Measurements from ENCODE around the gene FRK. TPM values are rescaled to one million over a fixed set of nuclear protein-coding genes. Genes with fewer than 3 reads are reported as not detected.

The FRK gene
- total RNA-seq, 1 experiment from 2014 or later = 17.2 TPM

GRCh38 chr6:116041934-116042333 lies 18.8 kb downstream of the FRK start:
- no peak overlapping the region for H3K27ac ChIP-seq
- TF ChIP-seq EZH2 (IDR thresholded peaks at IDR 0.05; ENCODE audit: low read depth) (no peak), CTCF (conservative IDR thresholded peaks at IDR 0.05) (no peak)

GRCh38 chr6:116040993-116041392 lies 19.7 kb downstream of the FRK start:
- no peak overlapping the region for H3K4me3 ChIP-seq
- H3K9me2 ChIP-seq (ENCODE audit: insufficient read depth) = no peaks in the 10 kb centered on the region
- H3K4me2 ChIP-seq = no peak overlapping the region
- H3K4me1 ChIP-seq (replicated peaks; ENCODE audit: insufficient read depth) = peaks cover 22% of the 10 kb centered on the region
- POLR2A ChIA-PET (ENCODE audit: unreplicated experiment) = no interaction called here
- no peaks in the 10 kb centered on the region; the same call in 1 of the 2 replicates for H3K36me3 ChIP-seq (ENCODE audit: low read depth)
- H2AFZ ChIP-seq = no peak overlapping the region
- no peaks in the 10 kb centered on the region for H3K27me3 ChIP-seq (ENCODE audit: insufficient read depth, low read depth)
- no peak overlapping the region for H3K27ac ChIP-seq
- peaks cover 7% of the 10 kb centered on the region; the same call in 1 of the 2 replicates for H3K9me3 ChIP-seq (ENCODE audit: insufficient read depth, low read depth)
- peaks cover 23% of the 10 kb centered on the region for H3K79me2 ChIP-seq (ENCODE audit: low read depth)
- no TSS peak for BruUV-seq (replicated peaks)
- intact Hi-C loops (cut with micrococcal nuclease; ENCODE audit: unreplicated experiment) = no loop called here
- TF ChIP-seq CTCF (conservative IDR thresholded peaks at IDR 0.05) = no peak
- no peak for TF ChIP-seq EZH2 (IDR thresholded peaks at IDR 0.05; ENCODE audit: low read depth)
- CTCF ChIA-PET = no interaction called here
- DNase-seq = no peak
- H3F3A ChIP-seq (ENCODE audit: insufficient read depth, low read depth) = peaks cover 8% of the 10 kb centered on the region; the same call in 1 of the 2 replicates
- no peaks in the 10 kb centered on the region for H4K20me1 ChIP-seq (ENCODE audit: insufficient read depth)

More at GRCh38 chr6:116041934-116042333, 18.8 kb downstream of the FRK start:
- no TSS peak for BruUV-seq (replicated peaks)
- Histone ChIP-seq H3K9me3 (ENCODE audit: insufficient read depth, low read depth) (peaks cover 7% of the 10 kb centered on the region; the same call in 1 of the 2 replicates), H3K9me2 (ENCODE audit: insufficient read depth) (no peaks in the 10 kb centered on the region), H3F3A (ENCODE audit: insufficient read depth, low read depth) (no peaks in the 10 kb centered on the region), H4K20me1 (ENCODE audit: insufficient read depth) (no peaks in the 10 kb centered on the region), H3K4me1 (replicated peaks; ENCODE audit: insufficient read depth) (peaks cover 13% of the 10 kb centered on the region; the same call in 1 of the 2 replicates), H3K27me3 (ENCODE audit: insufficient read depth, low read depth) (no peaks in the 10 kb centered on the region), H3K79me2 (ENCODE audit: low read depth) (peaks cover 20% of the 10 kb centered on the region), H3K4me2 (no peak overlapping the region), H3K36me3 (ENCODE audit: low read depth) (no peaks in the 10 kb centered on the region; the same call in 1 of the 2 replicates), H2AFZ (no peak overlapping the region), H3K4me3 (no peak overlapping the region)
- no peak for DNase-seq
- intact Hi-C loops (cut with micrococcal nuclease; ENCODE audit: unreplicated experiment) = no loop called here
- CTCF ChIA-PET = no interaction called here
- POLR2A ChIA-PET (ENCODE audit: unreplicated experiment) = no interaction called here

DNA sequence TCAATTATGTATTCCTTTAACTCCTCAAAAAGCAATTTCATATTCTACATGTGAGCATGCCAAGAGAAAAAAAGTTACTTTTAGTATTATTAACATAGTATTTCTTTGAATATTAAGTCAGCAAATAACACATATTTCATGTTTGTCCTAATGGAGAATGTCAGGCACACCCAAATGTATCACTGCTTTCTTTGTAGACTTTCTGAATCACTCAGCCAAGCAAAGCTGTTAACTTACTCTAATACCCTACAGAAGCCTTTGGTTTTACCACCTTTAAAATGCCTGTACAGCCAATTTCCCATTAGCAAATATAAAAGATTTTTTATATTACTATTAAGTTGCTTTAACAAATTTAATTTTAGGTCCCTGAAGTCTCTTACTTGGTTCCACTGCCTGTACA lies 23.8 kb downstream of the FRK start:
- Histone ChIP-seq H3K36me3 (ENCODE audit: low read depth) (peaks cover 13% of the 10 kb centered on the region; the same call in 1 of the 2 replicates), H3K79me2 (ENCODE audit: low read depth) (peaks cover 22% of the 10 kb centered on the region), H3F3A (ENCODE audit: insufficient read depth, low read depth) (peaks cover 11% of the 10 kb centered on the region; the same call in 1 of the 2 replicates), H2AFZ (no peak overlapping the region), H3K9me3 (ENCODE audit: insufficient read depth, low read depth) (0 out of 2 replicates have a peak, but pooled peaks cover under 1% of the 10 kb centered on the region), H3K4me1 (replicated peaks; ENCODE audit: insufficient read depth) (peaks cover 43% of the 10 kb centered on the region), H4K20me1 (ENCODE audit: insufficient read depth) (no peaks in the 10 kb centered on the region), H3K27ac (peak overlapping the region; percentile 35; the same call in 1 of the 2 replicates), H3K27me3 (ENCODE audit: insufficient read depth, low read depth) (no peaks in the 10 kb centered on the region), H3K4me2 (no peak overlapping the region), H3K9me2 (ENCODE audit: insufficient read depth) (no peaks in the 10 kb centered on the region), H3K4me3 (no peak overlapping the region)
- TF ChIP-seq EZH2 (IDR thresholded peaks at IDR 0.05; ENCODE audit: low read depth) (no peak), CTCF (conservative IDR thresholded peaks at IDR 0.05) (no peak)
- POLR2A ChIA-PET (ENCODE audit: unreplicated experiment) = no interaction called here
- CTCF ChIA-PET = no interaction called here
- no TSS peak for BruUV-seq (replicated peaks)
- no peak for DNase-seq
- intact Hi-C loops (cut with micrococcal nuclease; ENCODE audit: unreplicated experiment) = no loop called here
